Measurements from ENCODE around the gene LRRTM4. TPM values are rescaled to one million over a fixed set of nuclear protein-coding genes. Genes with fewer than 3 reads are reported as not detected.

Gene LRRTM4
- polyA plus RNA-seq, 1 of the 3 experiments (the other 2 are of a cell fraction): 0.10 TPM

DNA sequence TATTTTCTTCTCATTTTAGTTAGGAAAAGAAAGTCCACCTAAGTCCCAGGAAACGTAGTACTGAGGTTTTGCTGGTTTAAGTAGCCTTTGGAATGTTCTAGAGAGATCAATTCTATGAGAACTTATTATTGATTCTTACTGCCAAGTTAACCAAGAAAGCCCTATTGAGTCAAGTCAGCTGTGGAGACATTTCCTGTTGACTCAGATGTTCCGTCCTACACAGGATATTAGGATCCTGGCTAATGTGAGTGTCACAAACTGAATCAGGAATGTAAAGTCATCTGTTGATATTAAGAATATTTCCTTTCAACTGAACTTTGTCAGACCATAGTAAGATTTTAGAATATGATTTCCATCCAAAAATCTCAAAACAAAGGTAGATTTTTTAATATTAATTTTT is 654.3 kb downstream of the LRRTM4 start (continued):
- TF ChIP-seq MXI1 (IDR thresholded peaks at IDR 0.05; ENCODE audit: low read depth, low read length) (no peak), ELF1 (IDR thresholded peaks at IDR 0.05) (no peak)

GRCh38 chr2:76866464-76866863 is 655.7 kb downstream of the LRRTM4 start:
- H3K4me1 ChIP-seq (ENCODE audit: control insufficient read depth in 1 of 2, insufficient read depth in 2 of 2, low read depth in 1 of 2, low read length in 1 of 2): no peaks in the 10 kb centered on the region
- no peaks in the 10 kb centered on the region for H3K9me3 ChIP-seq
- H3K36me3 ChIP-seq (replicated peaks in 1 of 2; ENCODE audit: control insufficient read depth in 1 of 2, insufficient read depth in 2 of 2, low read length in 1 of 2): no peaks in the 10 kb centered on the region
- H3K4me3 ChIP-seq (ENCODE audit: low read depth in 2 of 2, low read length in 1 of 2): no peak overlapping the region
- H3F3A ChIP-seq (replicated peaks; ENCODE audit: insufficient read depth): no peaks in the 10 kb centered on the region
- no peak overlapping the region for H3K9ac ChIP-seq
- DNase-seq: no peak
- whole genome bisulfite sequencing (ENCODE audit: low lambda C conversion rate): 67% methylated on average over 1 of the region's 1 CpG
- TF ChIP-seq RFX5 (IDR thresholded peaks at IDR 0.05; ENCODE audit: low read length) (no peak), MXI1 (IDR thresholded peaks at IDR 0.05; ENCODE audit: low read depth, low read length) (no peak), MEF2A (IDR thresholded peaks at IDR 0.05; ENCODE audit: borderline replicate concordance, low read depth) (no peak), FOXJ3 (CRISPR knock-in tag; IDR thresholded peaks at IDR 0.05) (no peak), FOXM1 (IDR thresholded peaks at IDR 0.05; ENCODE audit: low read depth) (no peak), PBX3 (IDR thresholded peaks at IDR 0.05) (no peak), GABPA (IDR thresholded peaks at IDR 0.05; ENCODE audit: low read depth) (no peak), POLR2AphosphoS5 (IDR thresholded peaks at IDR 0.05; ENCODE audit: low read depth, low read length) (no peak), NRF1 (IDR thresholded peaks at IDR 0.05; ENCODE audit: low read depth, low read length) (no peak), RCOR1 (IDR thresholded peaks at IDR 0.05; ENCODE audit: low read length) (no peak), GATA2 (CRISPR knock-in tag; IDR thresholded peaks at IDR 0.05) (no peak), TCF12 (IDR thresholded peaks at IDR 0.05) (no peak), YY1 (IDR thresholded peaks at IDR 0.05; ENCODE audit: low read depth) (no peak), RAD21 (IDR thresholded peaks at IDR 0.05; ENCODE audit: low read length) (no peak), FOSL2 (IDR thresholded peaks at IDR 0.05; ENCODE audit: borderline replicate concordance, low read depth) (no peak), JUND (IDR thresholded peaks at IDR 0.05) (no peak), SIN3A (IDR thresholded peaks at IDR 0.05; ENCODE audit: borderline replicate concordance, low read depth, low read length) (no peak), ELF1 (IDR thresholded peaks at IDR 0.05) (no peak)
- TF ChIP-seq, protein P1, sequence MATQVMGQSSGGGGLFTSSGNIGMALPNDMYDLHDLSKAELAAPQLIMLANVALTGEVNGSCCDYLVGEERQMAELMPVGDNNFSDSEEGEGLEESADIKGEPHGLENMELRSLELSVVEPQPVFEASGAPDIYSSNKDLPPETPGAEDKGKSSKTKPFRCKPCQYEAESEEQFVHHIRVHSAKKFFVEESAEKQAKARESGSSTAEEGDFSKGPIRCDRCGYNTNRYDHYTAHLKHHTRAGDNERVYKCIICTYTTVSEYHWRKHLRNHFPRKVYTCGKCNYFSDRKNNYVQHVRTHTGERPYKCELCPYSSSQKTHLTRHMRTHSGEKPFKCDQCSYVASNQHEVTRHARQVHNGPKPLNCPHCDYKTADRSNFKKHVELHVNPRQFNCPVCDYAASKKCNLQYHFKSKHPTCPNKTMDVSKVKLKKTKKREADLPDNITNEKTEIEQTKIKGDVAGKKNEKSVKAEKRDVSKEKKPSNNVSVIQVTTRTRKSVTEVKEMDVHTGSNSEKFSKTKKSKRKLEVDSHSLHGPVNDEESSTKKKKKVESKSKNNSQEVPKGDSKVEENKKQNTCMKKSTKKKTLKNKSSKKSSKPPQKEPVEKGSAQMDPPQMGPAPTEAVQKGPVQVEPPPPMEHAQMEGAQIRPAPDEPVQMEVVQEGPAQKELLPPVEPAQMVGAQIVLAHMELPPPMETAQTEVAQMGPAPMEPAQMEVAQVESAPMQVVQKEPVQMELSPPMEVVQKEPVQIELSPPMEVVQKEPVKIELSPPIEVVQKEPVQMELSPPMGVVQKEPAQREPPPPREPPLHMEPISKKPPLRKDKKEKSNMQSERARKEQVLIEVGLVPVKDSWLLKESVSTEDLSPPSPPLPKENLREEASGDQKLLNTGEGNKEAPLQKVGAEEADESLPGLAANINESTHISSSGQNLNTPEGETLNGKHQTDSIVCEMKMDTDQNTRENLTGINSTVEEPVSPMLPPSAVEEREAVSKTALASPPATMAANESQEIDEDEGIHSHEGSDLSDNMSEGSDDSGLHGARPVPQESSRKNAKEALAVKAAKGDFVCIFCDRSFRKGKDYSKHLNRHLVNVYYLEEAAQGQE (IDR thresholded peaks at IDR 0.05; ENCODE audit: low read depth, low read length): no peak
- TF ChIP-seq, protein P2, sequence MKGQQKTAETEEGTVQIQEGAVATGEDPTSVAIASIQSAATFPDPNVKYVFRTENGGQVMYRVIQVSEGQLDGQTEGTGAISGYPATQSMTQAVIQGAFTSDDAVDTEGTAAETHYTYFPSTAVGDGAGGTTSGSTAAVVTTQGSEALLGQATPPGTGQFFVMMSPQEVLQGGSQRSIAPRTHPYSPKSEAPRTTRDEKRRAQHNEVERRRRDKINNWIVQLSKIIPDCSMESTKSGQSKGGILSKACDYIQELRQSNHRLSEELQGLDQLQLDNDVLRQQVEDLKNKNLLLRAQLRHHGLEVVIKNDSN (IDR thresholded peaks at IDR 0.05; ENCODE audit: borderline replicate concordance, low read depth): no peak
- no peaks in the 10 kb centered on the region for H4K20me1 ChIP-seq (ENCODE audit: insufficient read depth)
- ChIA-PET POLR2A (no interaction called here), CTCF (interaction anchor here (0.7 kb wide), 1 partner anchor 157 kb away, joined by 3 read pairs; no protein-coding TSS in a partner anchor)
- no peaks in the 10 kb centered on the region for H3K27me3 ChIP-seq (ENCODE audit: insufficient read depth)
- H3K4me2 ChIP-seq: no peak overlapping the region
- H3K9me2 ChIP-seq: no peaks in the 10 kb centered on the region
- no peaks in the 10 kb centered on the region for H3K79me2 ChIP-seq (ENCODE audit: insufficient read depth)
- no peak overlapping the region for H3K27ac ChIP-seq (ENCODE audit: low read depth in 2 of 2, low read length in 1 of 2)
- H2AFZ ChIP-seq (ENCODE audit: low read depth): no peak overlapping the region

Data from SK-N-SH (cell line).